NCI-H146 (cell line): ENCODE measurements around the gene EPS15.
"Not testable (repeated sequence)": the region's sequence is repeated elsewhere in the genome, so short reads cannot be mapped to it uniquely, and the experiment has no call there.

Experiments
- DNase-seq: peaks from one replicate; lab custom pipeline; 2025; lab: John Stamatoyannopoulos, UW

Gene EPS15

DNA sequence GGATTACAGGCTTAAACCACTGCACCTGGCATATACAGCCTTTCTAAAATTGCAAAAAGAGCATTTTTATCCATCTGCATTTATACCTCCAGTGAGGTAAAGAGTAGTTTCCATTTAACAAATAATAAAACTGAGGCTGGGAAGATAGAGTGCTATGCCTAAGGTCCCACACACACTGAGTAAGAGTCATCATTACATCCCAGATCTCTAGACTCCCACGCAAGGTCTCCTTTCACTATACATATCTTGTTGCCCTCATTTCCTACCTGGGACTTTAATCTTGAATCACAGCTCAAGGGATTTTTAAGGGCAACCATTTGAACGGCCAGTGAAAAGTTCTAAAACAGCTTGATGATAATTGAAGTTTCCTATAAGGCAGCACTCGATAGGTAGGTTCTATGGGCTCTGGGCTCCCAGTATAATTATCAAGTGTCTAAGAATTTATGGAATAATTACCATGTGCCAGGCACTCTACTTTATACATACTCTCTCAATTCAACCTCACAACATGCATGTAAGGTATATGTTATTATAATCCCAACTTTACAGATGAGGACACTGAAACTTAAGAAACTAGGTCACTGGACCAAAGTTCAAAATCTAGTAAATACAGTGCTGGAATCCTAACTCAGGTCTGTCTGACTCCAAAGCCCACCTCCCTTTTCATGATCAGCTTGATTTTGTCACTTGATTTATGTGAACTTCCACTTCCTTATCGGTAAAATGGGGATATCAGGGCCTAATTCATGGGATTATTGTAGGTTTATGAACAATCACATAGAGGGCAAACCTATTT is 23.3 kb upstream of the EPS15 start:
- DNase-seq, result no peak

DNA sequence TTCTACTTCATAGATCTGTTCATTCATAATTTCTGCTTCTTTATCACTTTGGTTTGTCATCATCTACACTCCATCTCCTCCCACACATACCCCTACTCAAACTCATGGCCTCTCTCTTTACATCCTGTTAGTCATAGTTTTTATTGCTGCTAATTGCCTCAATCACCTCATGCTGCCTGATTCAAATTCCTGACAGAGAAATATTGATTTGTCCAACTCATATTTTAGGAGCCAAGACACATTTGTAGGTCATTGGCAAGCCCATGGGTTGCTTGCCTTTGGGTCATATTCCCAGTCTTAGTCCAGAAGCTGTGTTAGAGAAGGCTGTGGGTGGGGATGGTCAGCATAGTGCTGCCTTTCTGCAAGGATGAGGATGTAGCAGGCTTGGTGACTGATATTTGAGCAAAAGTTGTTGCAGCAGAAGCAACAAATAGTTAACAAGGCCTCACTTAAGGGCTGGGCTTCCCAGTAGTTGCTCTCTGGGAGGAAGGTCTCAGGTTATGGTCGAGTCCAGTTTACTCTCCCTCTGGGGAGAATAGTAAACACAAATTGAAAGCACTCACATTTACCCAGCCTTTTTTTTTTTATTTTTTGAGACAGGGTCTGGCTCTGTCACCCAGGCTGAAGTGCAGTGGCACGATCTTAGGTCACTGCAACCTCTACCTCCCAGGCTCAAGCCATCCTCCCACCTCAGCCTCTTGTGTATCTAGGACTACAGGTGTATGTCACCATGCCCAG is 22.4 kb upstream of the EPS15 start:
- no peak for DNase-seq

DNA sequence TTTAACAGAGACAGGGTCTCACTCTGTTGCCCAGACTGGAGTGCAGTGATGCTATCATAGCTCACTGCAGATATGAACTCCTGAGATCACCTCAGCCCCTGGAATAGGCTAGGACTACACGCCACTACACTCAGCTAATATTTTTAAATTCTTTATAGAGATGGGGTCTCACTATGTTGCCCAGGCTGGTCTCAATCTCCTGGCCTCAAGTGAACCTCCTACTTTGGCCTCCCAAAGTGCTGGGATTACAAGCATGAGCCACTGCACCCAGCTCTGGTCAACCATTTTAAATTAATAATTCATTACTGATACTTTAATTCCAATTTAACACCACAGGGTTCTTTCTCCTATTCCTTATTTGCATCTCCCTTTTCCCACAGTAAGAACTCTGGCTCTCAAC is 18.5 kb upstream of the EPS15 start:
- DNase-seq, result no peak

DNA sequence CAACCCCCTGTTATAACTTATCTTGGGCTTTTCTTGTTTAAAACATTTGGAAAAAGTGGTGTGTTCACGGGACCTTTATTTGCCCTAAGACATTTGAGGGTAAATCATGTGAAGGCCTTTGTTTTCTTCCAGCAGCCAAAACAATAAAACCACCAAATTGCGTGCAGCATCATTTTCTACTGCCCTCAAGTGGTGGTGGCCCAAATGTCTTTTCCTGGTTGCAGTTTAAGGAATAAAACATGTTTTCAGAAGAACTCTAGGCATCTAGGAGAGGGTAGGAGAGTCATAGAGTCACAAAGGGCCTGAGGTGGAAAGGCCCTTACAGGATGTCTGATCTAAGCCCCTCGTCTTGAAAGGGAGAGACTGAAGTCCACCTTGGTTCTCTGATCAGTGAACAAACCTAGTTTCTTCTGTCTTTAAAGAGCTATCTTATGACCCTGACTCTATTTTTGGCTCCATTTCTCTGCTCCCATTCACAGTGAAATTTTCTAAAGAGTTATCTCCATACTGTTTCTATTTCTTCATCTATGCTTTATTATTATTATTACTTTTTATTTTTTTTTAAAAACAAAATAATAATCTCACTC is 16.0 kb upstream of the EPS15 start:
- DNase-seq, result peak; percentile 16

DNA sequence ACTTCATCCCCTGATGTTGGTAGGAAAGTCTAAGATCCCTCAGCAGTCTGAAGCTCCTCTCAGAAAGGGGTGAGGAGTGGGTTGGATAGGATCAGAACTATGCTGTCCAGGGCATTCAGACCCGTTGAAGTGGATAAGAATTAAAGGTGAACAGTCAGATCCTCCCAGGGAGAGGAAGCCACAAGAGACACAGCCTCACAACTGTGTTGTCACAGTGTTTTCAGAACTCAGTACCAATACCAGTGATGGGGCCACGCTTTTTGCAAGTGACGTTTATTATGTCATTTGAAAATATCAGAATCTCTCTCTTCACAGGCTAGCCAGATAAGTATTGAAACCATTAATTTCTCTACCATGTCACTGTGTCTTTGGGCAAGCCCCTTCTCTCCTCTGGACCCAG is 15.4 kb upstream of the EPS15 start:
- no peak for DNase-seq

GRCh38 chr1:51532853-51533252 is 13.8 kb upstream of the EPS15 start:
- no peak for DNase-seq

GRCh38 chr1:51530447-51530846 is 11.4 kb upstream of the EPS15 start:
- DNase-seq, result not testable (repeated sequence)

GRCh38 chr1:51527144-51527543 is 8.1 kb upstream of the EPS15 start:
- no peak for DNase-seq

- no peak for DNase-seq
These were observed 7.2 kb upstream of the EPS15 start for GRCh38 chr1:51526248-51526647.

GRCh38 chr1:51525295-51525694 is 6.2 kb upstream of the EPS15 start:
- no peak for DNase-seq

DNA sequence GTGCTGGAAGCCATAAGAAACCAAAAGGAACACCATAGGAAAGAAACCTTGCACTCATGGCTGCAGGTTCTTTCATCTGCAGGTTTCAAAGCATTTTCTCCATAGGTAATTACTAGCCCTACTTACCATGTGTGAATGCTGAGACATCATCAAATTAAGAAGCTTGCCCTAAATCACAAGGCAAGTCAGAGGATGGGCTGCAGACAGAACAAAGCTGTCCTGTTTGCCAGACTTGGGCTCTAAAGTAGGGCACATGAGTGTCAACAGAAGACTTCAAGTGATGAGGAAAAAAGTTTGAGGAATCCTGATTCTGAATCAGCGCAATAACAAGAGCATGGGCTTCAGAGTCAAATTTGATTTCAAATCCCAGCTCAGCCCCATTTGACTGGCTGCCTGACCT is 5.8 kb upstream of the EPS15 start:
- no peak for DNase-seq

DNA sequence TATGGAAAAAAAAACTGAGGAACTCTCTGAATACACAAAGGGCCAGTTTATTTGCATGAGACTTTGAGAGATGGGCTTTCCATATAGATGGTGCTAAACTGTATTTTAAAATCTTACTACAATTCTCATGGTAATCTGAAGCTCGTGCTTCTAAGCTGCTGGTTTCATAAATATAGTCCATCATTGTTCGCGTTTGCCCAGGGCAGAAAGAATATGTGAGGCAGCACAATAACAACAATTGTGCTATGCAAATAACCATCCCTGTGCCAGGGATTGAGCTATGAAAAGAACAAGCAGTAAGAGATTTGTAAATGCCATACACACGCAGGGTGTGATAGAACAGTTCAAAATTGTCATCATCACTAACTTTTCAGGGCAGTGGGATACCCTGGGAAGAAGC is 4.9 kb upstream of the EPS15 start:
- DNase-seq, result no peak

- DNase-seq, result no peak
These were observed 1.7 kb upstream of the EPS15 start for GRCh38 chr1:51520700-51521248.

- DNase-seq, result no peak
These were observed 1.0 kb upstream of the EPS15 start for GRCh38 chr1:51519865-51520699.

GRCh38 chr1:51518586-51519047 is 449 bp downstream of the EPS15 start:
- DNase-seq, result peak; percentile 57

- DNase-seq, result peak; percentile 73
These were observed 957 bp downstream of the EPS15 start for GRCh38 chr1:51518033-51518585.

DNA sequence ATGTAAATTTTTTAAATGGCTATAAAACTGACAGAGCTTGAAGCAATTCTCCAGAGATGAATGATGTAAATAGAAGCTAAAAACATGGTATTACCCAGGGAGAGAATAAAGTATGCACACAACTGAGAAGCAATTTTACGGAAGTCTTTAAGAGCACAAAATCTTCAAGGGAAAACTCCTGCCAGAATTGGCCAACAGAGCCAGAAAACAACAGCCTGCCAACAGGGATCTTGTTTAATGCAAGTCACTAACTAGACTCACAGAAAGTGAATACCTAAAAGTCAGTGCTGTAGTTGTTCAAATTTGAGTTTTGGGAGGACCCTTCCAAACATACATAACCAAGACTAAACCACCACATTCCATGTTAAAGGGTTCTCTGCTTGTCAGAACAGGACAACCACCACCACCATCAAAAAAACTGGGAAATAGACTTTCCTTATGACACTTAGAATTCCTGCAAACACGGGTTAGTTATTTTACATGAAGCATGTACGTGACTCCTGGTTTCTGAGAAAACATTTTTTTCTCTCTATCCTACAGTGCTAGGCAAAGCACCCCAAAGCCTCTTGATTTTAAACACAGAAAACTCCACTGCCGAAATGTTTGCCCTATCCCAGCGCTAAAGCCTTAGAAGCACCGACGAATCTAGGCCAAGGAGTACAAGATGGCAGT is 1.6 kb downstream of the EPS15 start:
- no peak for DNase-seq

- no peak for DNase-seq
These were observed 2.4 kb downstream of the EPS15 start for GRCh38 chr1:51516649-51517158.

- no peak for DNase-seq
These were observed 3.0 kb downstream of the EPS15 start for GRCh38 chr1:51515982-51516648.

DNA sequence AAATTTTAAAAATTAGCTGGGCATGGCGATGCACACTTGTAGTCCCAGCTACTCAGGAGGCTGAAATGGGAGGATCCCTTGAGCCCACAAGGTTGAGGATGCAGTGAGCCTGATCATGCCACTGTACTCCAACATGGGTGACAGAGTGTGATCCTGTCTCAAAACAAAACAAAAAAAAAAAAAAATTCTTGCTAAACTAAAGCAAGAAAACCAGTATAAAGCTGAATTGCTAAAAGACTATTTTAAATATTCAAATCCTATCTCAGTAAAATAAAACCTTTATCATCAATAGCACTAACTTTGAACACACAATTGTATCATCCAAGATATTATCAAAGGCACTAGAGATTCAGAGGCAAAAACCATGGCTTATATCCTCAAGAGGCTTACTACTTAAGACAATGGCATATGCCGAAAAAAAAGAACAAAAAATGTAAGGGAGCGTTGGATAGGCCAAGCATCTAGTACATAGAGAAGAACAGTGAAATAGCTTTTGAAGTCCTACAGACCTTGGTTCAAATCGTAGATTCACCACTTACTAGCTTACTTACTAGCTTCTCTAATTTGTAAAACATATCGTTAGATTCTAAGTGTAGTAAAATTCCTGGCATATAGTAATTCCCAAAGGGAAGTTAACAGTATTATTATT is 3.6 kb downstream of the EPS15 start:
- DNase-seq, result no peak
